Stimulated activated CD8-positive, alpha-beta memory T cell treated with anti-CD3 and anti-CD28 coated beads, Interleukin-2, amount 100 ng/mL, for 48 hours (primary cell): Measurements from ENCODE around the gene LHPP.
"Not testable (repeated sequence)": the region's sequence is repeated elsewhere in the genome, so short reads cannot be mapped to it uniquely, and the experiment has no call there.

Source experiments
- DNase-seq, 2 donors: peaks; one replicate each; pipeline ENCODE4 v3.0.0-alpha.2; 2020; ENCODE audit warnings: low read depth in 2 of 2

LHPP gene

GRCh38 chr10:124537166-124537725, 75.6 kb downstream of the LHPP start:
- no peak for DNase-seq

- DNase-seq: no peak
Observed at GRCh38 chr10:124537891-124538290, 76.3 kb downstream of the LHPP start.

- no peak for DNase-seq
Observed at GRCh38 chr10:124538706-124539105, 77.1 kb downstream of the LHPP start.

- DNase-seq: peak; percentile 45 to 61
Observed at GRCh38 chr10:124539935-124540641, 78.5 kb downstream of the LHPP start.

GRCh38 chr10:124541076-124541903, 79.7 kb downstream of the LHPP start:
- DNase-seq: no peak

GRCh38 chr10:124542336-124542735, 80.7 kb downstream of the LHPP start:
- no peak for DNase-seq

- DNase-seq: no peak
Observed at GRCh38 chr10:124543146-124543545, 81.5 kb downstream of the LHPP start.

GRCh38 chr10:124543971-124544370, 82.3 kb downstream of the LHPP start:
- no peak for DNase-seq

GRCh38 chr10:124544711-124545110, 83.1 kb downstream of the LHPP start:
- no peak for DNase-seq

GRCh38 chr10:124545351-124546054, 83.9 kb downstream of the LHPP start:
- DNase-seq: no peak

GRCh38 chr10:124546055-124546369, 84.4 kb downstream of the LHPP start:
- no peak for DNase-seq

- no peak for DNase-seq
Observed at GRCh38 chr10:124546957-124547646, 85.5 kb downstream of the LHPP start.

- DNase-seq: no peak
Observed at GRCh38 chr10:124547647-124548168, 86.1 kb downstream of the LHPP start.

- not testable (repeated sequence) for DNase-seq
Observed at GRCh38 chr10:124549171-124549570, 87.5 kb downstream of the LHPP start.

GRCh38 chr10:124550293-124551034, 88.8 kb downstream of the LHPP start:
- no peak for DNase-seq

- DNase-seq: no peak
Observed at GRCh38 chr10:124551097-124551496, 89.5 kb downstream of the LHPP start.

- no peak for DNase-seq
Observed at GRCh38 chr10:124551755-124552154, 90.1 kb downstream of the LHPP start.

GRCh38 chr10:124552691-124553276, 91.2 kb downstream of the LHPP start:
- no peak for DNase-seq

- DNase-seq: no peak
Observed at GRCh38 chr10:124554085-124554858, 92.6 kb downstream of the LHPP start.

- no peak for DNase-seq
Observed at GRCh38 chr10:124557167-124557566, 95.5 kb downstream of the LHPP start.
